Measurements from ENCODE around the gene CD200.

CD200 gene

GRCh38 chr3:112338021-112338726 is 5.2 kb downstream of the CD200 start:
- TF ChIP-seq CTCF (IDR thresholded peaks at IDR 0.05; ENCODE audit: insufficient read depth, low read length) = no peak
- no peak for TF ChIP-seq GABPA (IDR thresholded peaks at IDR 0.05; ENCODE audit: low read depth)
- TF ChIP-seq REST (IDR thresholded peaks at IDR 0.05; ENCODE audit: insufficient replicate concordance, low read depth) = no peak
- no peak for TF ChIP-seq SPI1 (IDR thresholded peaks at IDR 0.05; ENCODE audit: borderline replicate concordance, low read depth)
- no peak for TF ChIP-seq POLR2AphosphoS5 (IDR thresholded peaks at IDR 0.05; ENCODE audit: low read depth)
- Histone ChIP-seq H3K27ac (replicated peaks) (no peak overlapping the region), H3K4me3 (replicated peaks; ENCODE audit: insufficient read depth, low read length) (no peak overlapping the region), H3K27me3 (ENCODE audit: insufficient read depth, poor library complexity, severe bottlenecking) (no peaks in the 10 kb centered on the region)
- no peak for DNase-seq (ENCODE audit: low read depth in 1 of 2, low spot score in 1 of 2)

DNA sequence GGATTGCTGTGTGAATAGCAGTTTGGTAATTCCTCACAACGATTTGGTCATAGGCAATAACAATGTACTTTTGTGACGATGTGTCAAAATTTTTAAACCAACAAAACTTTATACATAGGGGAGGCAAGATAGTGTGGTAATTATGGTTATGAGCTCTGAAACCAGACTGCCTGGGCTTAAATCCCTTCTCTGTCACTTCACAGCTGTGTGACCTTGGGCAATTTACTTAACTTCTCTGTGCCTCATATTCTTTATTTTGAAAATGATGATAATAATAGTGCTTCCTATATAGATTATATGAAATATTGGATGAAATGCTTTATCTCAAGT is 5.7 kb downstream of the CD200 start:
- TF ChIP-seq CTCF (IDR thresholded peaks at IDR 0.05; ENCODE audit: insufficient read depth, low read length) (no peak), REST (IDR thresholded peaks at IDR 0.05; ENCODE audit: insufficient replicate concordance, low read depth) (no peak), SPI1 (IDR thresholded peaks at IDR 0.05; ENCODE audit: borderline replicate concordance, low read depth) (no peak), POLR2AphosphoS5 (IDR thresholded peaks at IDR 0.05; ENCODE audit: low read depth) (no peak), GABPA (IDR thresholded peaks at IDR 0.05; ENCODE audit: low read depth) (no peak)
- Histone ChIP-seq H3K27ac (replicated peaks) (no peak overlapping the region), H3K27me3 (ENCODE audit: insufficient read depth, poor library complexity, severe bottlenecking) (no peaks in the 10 kb centered on the region), H3K4me3 (replicated peaks; ENCODE audit: insufficient read depth, low read length) (no peak overlapping the region)
- DNase-seq (ENCODE audit: low read depth in 1 of 2, low spot score in 1 of 2) = no peak

GRCh38 chr3:112339134-112339533 is 6.2 kb downstream of the CD200 start:
- DNase-seq (ENCODE audit: low read depth in 1 of 2, low spot score in 1 of 2) = no peak
- TF ChIP-seq POLR2AphosphoS5 (IDR thresholded peaks at IDR 0.05; ENCODE audit: low read depth) = no peak
- no peak for TF ChIP-seq REST (IDR thresholded peaks at IDR 0.05; ENCODE audit: insufficient replicate concordance, low read depth)
- TF ChIP-seq GABPA (IDR thresholded peaks at IDR 0.05; ENCODE audit: low read depth) = no peak
- no peak for TF ChIP-seq CTCF (IDR thresholded peaks at IDR 0.05; ENCODE audit: insufficient read depth, low read length)
- no peak for TF ChIP-seq SPI1 (IDR thresholded peaks at IDR 0.05; ENCODE audit: borderline replicate concordance, low read depth)
- Histone ChIP-seq H3K27ac (replicated peaks) (no peak overlapping the region), H3K4me3 (replicated peaks; ENCODE audit: insufficient read depth, low read length) (no peak overlapping the region), H3K27me3 (ENCODE audit: insufficient read depth, poor library complexity, severe bottlenecking) (no peaks in the 10 kb centered on the region)

All from HL-60 (cell line).